Astrocyte of the hippocampus (primary cell): ENCODE measurements around the gene STAP1.
A peak's percentile ranks its signal among the peaks of the same experiment; 100 is the strongest.

Experiments
- DNase-seq: peaks from one replicate; pipeline ENCODE4 v3.0.0; 2011; ENCODE audit warnings: low read depth, low spot score

Gene STAP1

GRCh38 chr4:67555447-67555846, 3.1 kb upstream of the STAP1 start:
- DNase-seq, result no peak

- no peak for DNase-seq
These were observed 2.1 kb upstream of the STAP1 start for GRCh38 chr4:67556436-67556835.

GRCh38 chr4:67565284-67565683, 6.8 kb downstream of the STAP1 start:
- DNase-seq, result peak; percentile 2

- no peak for DNase-seq
These were observed 7.8 kb downstream of the STAP1 start for GRCh38 chr4:67566335-67566734.

GRCh38 chr4:67568820-67569219, 10.3 kb downstream of the STAP1 start:
- no peak for DNase-seq

GRCh38 chr4:67570537-67570936, 12.0 kb downstream of the STAP1 start:
- no peak for DNase-seq

- DNase-seq, result no peak
These were observed 13.4 kb downstream of the STAP1 start for GRCh38 chr4:67571975-67572374.

GRCh38 chr4:67573193-67573592, 14.7 kb downstream of the STAP1 start:
- no peak for DNase-seq

- DNase-seq, result no peak
These were observed 16.9 kb downstream of the STAP1 start for GRCh38 chr4:67575232-67576058.

- no peak for DNase-seq
These were observed 17.5 kb downstream of the STAP1 start for GRCh38 chr4:67576059-67576466.

- no peak for DNase-seq
These were observed 18.0 kb downstream of the STAP1 start for GRCh38 chr4:67576538-67576937.

- no peak for DNase-seq
These were observed 22.1 kb downstream of the STAP1 start for GRCh38 chr4:67580577-67580976.

- no peak for DNase-seq
These were observed 22.8 kb downstream of the STAP1 start for GRCh38 chr4:67581208-67581857.

GRCh38 chr4:67581913-67582312, 23.4 kb downstream of the STAP1 start:
- DNase-seq, result no peak

- DNase-seq, result no peak
These were observed 26.0 kb downstream of the STAP1 start for GRCh38 chr4:67584496-67584895.

GRCh38 chr4:67587156-67587555, 28.6 kb downstream of the STAP1 start:
- no peak for DNase-seq

GRCh38 chr4:67593741-67594175, 35.2 kb downstream of the STAP1 start:
- no peak for DNase-seq

- DNase-seq, result no peak
These were observed 44.9 kb downstream of the STAP1 start for GRCh38 chr4:67603310-67604028.

GRCh38 chr4:67604029-67604381, 45.5 kb downstream of the STAP1 start:
- DNase-seq, result no peak

GRCh38 chr4:67604749-67605148, 46.2 kb downstream of the STAP1 start:
- no peak for DNase-seq

- DNase-seq, result no peak
These were observed 49.5 kb downstream of the STAP1 start for GRCh38 chr4:67608027-67608426.

- DNase-seq, result no peak
These were observed 55.7 kb downstream of the STAP1 start for GRCh38 chr4:67614186-67614585.

- DNase-seq, result no peak
These were observed 56.6 kb downstream of the STAP1 start for GRCh38 chr4:67615119-67615518.
